ENCODE data around the gene RDH16.

The RDH16 gene

GRCh38 chr12:56957229-56958052 lies at the start of gene RDH16:
Gene RDH16 (minus strand): TSS chr12:56957608. CDS start chr12:56957462, 146 bp downstream.
- DNase-seq, result no peak

- DNase-seq, result no peak
Observed at GRCh38 chr12:57006809-57007475, 49.5 kb upstream of the RDH16 start.

GRCh38 chr12:57005980-57006808 lies 48.8 kb upstream of the RDH16 start, which contains the start of gene ZBTB39:
Gene ZBTB39 (minus strand): TSS chr12:57006546. CDS start chr12:57004917, 1,629 bp downstream.
- peak; percentile 55 for DNase-seq

- DNase-seq, result no peak
Observed at GRCh38 chr12:57004651-57005050, 47.2 kb upstream of the RDH16 start.

GRCh38 chr12:57003395-57003794 lies 46.0 kb upstream of the RDH16 start:
- no peak for DNase-seq

GRCh38 chr12:57001448-57001906 lies 44.1 kb upstream of the RDH16 start:
- DNase-seq, result peak; percentile 78

- no peak for DNase-seq
Observed at GRCh38 chr12:57000393-57000792, 43.0 kb upstream of the RDH16 start.

GRCh38 chr12:56999456-56999855 lies 42.0 kb upstream of the RDH16 start:
- DNase-seq, result no peak

- no peak for DNase-seq
Observed at GRCh38 chr12:56998981-56999380, 41.6 kb upstream of the RDH16 start.

- no peak for DNase-seq
Observed at GRCh38 chr12:56998316-56998715, 40.9 kb upstream of the RDH16 start.

- DNase-seq, result no peak
Observed at GRCh38 chr12:56996793-56997545, 39.6 kb upstream of the RDH16 start.

GRCh38 chr12:56995930-56996496 lies 38.6 kb upstream of the RDH16 start:
- no peak for DNase-seq

- DNase-seq, result no peak
Observed at GRCh38 chr12:56995201-56995929, 38.0 kb upstream of the RDH16 start.

GRCh38 chr12:56994231-56994746 lies 36.9 kb upstream of the RDH16 start:
- DNase-seq, result no peak

GRCh38 chr12:56993346-56993745 lies 35.9 kb upstream of the RDH16 start:
- DNase-seq, result no peak

GRCh38 chr12:56991319-56992246 lies 34.2 kb upstream of the RDH16 start:
- no peak for DNase-seq

- no peak for DNase-seq
Observed at GRCh38 chr12:56990648-56991318, 33.4 kb upstream of the RDH16 start.

GRCh38 chr12:56989861-56990610 lies 32.6 kb upstream of the RDH16 start:
- no peak for DNase-seq

Data from hematopoietic multipotent progenitor cell treated with erythropoietin and hydrocortisone succinate and interleukin-3 and kit ligand, for 8 days (in vitro differentiated cells).